Liver (tissue), 3 donors: ENCODE results near the gene POLN.

ENCODE experiments used
- EGR1 ChIP-seq, 2 donors: IDR thresholded peaks; 2 replicates each; pipeline ENCODE4 v1.6.1; 2016 to 2018; ENCODE audit warnings: antibody characterized with exemption in 2 of 2, low read depth in 2 of 2
- FOXA1 ChIP-seq: IDR thresholded peaks from 2 replicates; pipeline ENCODE4 v1.6.1; 2016; ENCODE audit warnings: antibody characterized with exemption
- GABPA ChIP-seq, 2 donors: IDR thresholded peaks in 1 of 2; conservative IDR thresholded peaks in 1 of 2; 2 replicates each; pipeline ENCODE4 v1.6.1; 2016; ENCODE audit warnings: antibody characterized with exemption in 2 of 2, mild to moderate bottlenecking in 1 of 2, moderate library complexity in 1 of 2
- JUND ChIP-seq, 2 donors: IDR thresholded peaks; 2 replicates each; pipeline ENCODE4 v1.6.1; 2016; ENCODE audit warnings: antibody characterized with exemption in 2 of 2
- RAD21 ChIP-seq, 2 donors: IDR thresholded peaks; 2 replicates each; pipeline ENCODE4 v1.6.1; 2016; ENCODE audit warnings: antibody characterized with exemption in 2 of 2, mild to moderate bottlenecking in 2 of 2
- RXRA ChIP-seq, 2 donors: IDR thresholded peaks; 2 replicates each; pipeline ENCODE4 v1.6.1; 2017 to 2018; ENCODE audit warnings: antibody characterized with exemption in 2 of 2, mild to moderate bottlenecking in 1 of 2
- YY1 ChIP-seq: IDR thresholded peaks from 2 replicates; pipeline ENCODE4 v1.6.1; 2016; ENCODE audit warnings: antibody characterized with exemption, mild to moderate bottlenecking
- TF ChIP-seq, protein P1 (sequence below): fragments of 150-350 bp; IDR thresholded peaks from 2 replicates; pipeline ENCODE4 v1.5.1; 2017; ENCODE audit warnings: improper control_type of control experiment, low read depth, low read length; ENCODE audit not compliant: missing input control
- TF ChIP-seq, protein P2 (sequence below): IDR thresholded peaks from 2 replicates; pipeline ENCODE4 v1.6.1; 2016; ENCODE audit warnings: antibody characterized with exemption
- TF ChIP-seq, protein P3 (sequence below): IDR thresholded peaks from 2 replicates; pipeline ENCODE4 v1.6.1; 2016; ENCODE audit warnings: antibody characterized with exemption, mild to moderate bottlenecking
- donor health status: healthy.
- donor health status: healthy.

DNA sequence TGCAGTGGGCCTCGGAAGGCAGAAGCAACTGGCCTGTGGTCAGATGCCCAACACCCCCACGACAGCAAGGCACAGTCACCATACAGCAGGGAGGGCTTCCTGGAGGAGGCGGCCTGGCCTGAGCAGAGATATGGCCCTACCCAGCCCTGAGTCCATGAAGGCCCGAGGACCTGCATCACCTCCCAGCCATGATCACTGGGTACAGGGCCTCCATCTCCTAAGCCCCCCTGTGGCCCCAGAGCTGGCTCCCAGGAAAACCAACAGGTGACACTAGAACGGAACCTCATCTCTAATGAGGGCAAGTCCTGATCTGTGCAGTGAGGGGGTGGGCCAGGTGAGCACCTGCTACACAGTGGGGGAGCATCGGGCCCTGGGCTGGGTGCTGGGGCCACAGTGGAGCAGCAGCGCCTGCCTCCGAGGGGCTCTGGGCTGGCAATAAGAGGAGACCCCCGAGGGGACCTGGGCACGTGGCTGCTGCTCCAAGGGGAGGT is 46.2 kb upstream of the POLN start:
- TF ChIP-seq, protein P1, sequence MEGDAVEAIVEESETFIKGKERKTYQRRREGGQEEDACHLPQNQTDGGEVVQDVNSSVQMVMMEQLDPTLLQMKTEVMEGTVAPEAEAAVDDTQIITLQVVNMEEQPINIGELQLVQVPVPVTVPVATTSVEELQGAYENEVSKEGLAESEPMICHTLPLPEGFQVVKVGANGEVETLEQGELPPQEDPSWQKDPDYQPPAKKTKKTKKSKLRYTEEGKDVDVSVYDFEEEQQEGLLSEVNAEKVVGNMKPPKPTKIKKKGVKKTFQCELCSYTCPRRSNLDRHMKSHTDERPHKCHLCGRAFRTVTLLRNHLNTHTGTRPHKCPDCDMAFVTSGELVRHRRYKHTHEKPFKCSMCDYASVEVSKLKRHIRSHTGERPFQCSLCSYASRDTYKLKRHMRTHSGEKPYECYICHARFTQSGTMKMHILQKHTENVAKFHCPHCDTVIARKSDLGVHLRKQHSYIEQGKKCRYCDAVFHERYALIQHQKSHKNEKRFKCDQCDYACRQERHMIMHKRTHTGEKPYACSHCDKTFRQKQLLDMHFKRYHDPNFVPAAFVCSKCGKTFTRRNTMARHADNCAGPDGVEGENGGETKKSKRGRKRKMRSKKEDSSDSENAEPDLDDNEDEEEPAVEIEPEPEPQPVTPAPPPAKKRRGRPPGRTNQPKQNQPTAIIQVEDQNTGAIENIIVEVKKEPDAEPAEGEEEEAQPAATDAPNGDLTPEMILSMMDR: no peak
- no peak for TF ChIP-seq JUND (IDR thresholded peaks at IDR 0.05)
- TF ChIP-seq RAD21 (IDR thresholded peaks at IDR 0.05): no peak
- TF ChIP-seq, protein P2, sequence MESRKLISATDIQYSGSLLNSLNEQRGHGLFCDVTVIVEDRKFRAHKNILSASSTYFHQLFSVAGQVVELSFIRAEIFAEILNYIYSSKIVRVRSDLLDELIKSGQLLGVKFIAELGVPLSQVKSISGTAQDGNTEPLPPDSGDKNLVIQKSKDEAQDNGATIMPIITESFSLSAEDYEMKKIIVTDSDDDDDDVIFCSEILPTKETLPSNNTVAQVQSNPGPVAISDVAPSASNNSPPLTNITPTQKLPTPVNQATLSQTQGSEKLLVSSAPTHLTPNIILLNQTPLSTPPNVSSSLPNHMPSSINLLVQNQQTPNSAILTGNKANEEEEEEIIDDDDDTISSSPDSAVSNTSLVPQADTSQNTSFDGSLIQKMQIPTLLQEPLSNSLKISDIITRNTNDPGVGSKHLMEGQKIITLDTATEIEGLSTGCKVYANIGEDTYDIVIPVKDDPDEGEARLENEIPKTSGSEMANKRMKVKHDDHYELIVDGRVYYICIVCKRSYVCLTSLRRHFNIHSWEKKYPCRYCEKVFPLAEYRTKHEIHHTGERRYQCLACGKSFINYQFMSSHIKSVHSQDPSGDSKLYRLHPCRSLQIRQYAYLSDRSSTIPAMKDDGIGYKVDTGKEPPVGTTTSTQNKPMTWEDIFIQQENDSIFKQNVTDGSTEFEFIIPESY: no peak
- TF ChIP-seq GABPA (IDR thresholded peaks at IDR 0.05 in 1 of 2, conservative IDR thresholded peaks at IDR 0.05 in 1 of 2): no peak
- TF ChIP-seq RXRA (IDR thresholded peaks at IDR 0.05): no peak
- TF ChIP-seq, protein P3, sequence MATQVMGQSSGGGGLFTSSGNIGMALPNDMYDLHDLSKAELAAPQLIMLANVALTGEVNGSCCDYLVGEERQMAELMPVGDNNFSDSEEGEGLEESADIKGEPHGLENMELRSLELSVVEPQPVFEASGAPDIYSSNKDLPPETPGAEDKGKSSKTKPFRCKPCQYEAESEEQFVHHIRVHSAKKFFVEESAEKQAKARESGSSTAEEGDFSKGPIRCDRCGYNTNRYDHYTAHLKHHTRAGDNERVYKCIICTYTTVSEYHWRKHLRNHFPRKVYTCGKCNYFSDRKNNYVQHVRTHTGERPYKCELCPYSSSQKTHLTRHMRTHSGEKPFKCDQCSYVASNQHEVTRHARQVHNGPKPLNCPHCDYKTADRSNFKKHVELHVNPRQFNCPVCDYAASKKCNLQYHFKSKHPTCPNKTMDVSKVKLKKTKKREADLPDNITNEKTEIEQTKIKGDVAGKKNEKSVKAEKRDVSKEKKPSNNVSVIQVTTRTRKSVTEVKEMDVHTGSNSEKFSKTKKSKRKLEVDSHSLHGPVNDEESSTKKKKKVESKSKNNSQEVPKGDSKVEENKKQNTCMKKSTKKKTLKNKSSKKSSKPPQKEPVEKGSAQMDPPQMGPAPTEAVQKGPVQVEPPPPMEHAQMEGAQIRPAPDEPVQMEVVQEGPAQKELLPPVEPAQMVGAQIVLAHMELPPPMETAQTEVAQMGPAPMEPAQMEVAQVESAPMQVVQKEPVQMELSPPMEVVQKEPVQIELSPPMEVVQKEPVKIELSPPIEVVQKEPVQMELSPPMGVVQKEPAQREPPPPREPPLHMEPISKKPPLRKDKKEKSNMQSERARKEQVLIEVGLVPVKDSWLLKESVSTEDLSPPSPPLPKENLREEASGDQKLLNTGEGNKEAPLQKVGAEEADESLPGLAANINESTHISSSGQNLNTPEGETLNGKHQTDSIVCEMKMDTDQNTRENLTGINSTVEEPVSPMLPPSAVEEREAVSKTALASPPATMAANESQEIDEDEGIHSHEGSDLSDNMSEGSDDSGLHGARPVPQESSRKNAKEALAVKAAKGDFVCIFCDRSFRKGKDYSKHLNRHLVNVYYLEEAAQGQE: no peak
- no peak for TF ChIP-seq YY1
- no peak for TF ChIP-seq EGR1 (IDR thresholded peaks at IDR 0.05; ENCODE audit: low read depth in 2 of 2)
- TF ChIP-seq FOXA1: no peak
